KOPT-K1 (cell line): ENCODE data around the gene ANKS6.

ENCODE experiments used
- H3K27ac ChIP-seq: fragments of 200-600 bp; sonication (generic); 2 replicates; pipeline ENCODE4 v1.5.1; 2016; ENCODE audit warnings: antibody characterized with exemption, mild to moderate bottlenecking, low read depth, low read length; ENCODE audit not compliant: poor library complexity, severe bottlenecking
- H3K36me3 ChIP-seq: fragments of 200-600 bp; sonication (generic); 2 replicates; pipeline ENCODE4 v1.5.1; 2017; ENCODE audit warnings: antibody characterized with exemption, mild to moderate bottlenecking, low read length, moderate library complexity; ENCODE audit not compliant: insufficient read depth
- H3K9me3 ChIP-seq: fragments of 200-600 bp; sonication (generic); 2 replicates; pipeline ENCODE4 v1.5.1; 2017; ENCODE audit warnings: antibody characterized with exemption, low read length, mild to moderate bottlenecking; ENCODE audit not compliant: insufficient read depth, poor library complexity, severe bottlenecking

The ANKS6 gene

DNA sequence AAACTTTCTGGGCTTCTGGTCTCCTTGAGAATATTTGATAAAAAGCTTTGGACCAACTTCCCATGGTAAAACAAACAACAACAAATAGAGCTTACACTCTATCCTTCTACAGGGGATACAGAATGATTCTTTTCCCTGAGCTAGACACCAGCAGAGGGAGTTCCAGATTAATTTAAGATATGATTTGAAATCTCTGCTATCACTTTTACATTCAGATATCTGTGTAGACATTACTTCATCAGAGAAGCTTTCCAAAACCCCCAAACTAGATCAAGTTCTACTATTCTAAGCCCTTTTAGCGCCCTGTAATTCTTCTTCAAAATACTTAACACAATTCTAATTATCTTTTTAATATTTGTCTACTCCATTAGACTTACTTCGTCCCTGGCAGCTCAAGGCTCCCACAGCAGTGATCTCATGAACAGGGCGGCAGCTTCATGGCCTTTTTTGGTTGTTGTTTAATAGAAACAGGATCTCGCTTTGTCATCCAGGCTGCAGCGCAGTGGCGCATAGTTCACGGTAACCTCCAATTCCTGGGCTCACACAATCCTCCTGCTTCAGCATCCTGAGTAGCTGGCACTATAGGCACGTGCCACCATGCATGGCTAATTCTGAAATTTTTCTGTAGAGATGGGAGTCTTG is 10.2 kb upstream of the ANKS6 start:
- Histone ChIP-seq H3K9me3 (no peaks in the 10 kb centered on the region), H3K36me3 (no peaks in the 10 kb centered on the region), H3K27ac (no peak overlapping the region)

DNA sequence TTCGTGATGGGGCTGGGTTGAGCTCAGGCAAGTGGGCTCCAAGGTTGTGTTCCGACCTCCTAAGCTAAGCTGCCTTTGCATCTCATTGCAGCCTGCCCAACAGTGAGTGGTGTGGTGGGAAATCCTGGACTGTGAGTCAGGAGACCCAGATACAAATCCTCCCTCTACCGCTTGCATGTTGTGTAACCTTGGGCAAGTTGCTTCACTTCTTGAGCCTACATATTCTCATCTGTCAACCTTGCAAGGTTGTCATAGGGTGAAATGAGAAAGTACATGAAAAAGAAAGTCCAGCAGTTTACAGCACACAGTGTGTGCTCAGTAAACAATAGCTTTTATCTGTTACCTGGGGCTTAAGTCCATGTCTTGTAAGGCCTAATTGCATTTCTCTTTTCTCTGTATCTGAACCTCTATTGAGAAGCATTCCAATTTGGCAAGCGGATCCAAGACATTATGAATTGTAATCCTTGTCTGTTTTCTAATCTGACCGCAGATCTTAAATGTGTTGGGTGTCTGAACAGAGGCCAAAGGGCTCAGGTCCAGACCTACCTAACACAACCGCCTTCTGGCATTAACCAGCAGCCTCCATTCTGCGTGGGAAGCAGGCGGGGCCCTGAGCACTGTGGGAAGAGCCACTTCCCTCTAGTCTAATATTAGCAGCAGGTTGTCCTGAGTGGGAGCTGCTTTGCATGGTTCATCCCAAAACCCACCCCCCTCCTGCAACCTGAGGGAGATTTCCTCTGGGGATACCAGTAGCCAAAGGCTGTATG is 9.3 kb upstream of the ANKS6 start:
- Histone ChIP-seq H3K36me3 (no peaks in the 10 kb centered on the region), H3K27ac (no peak overlapping the region), H3K9me3 (no peaks in the 10 kb centered on the region)

DNA sequence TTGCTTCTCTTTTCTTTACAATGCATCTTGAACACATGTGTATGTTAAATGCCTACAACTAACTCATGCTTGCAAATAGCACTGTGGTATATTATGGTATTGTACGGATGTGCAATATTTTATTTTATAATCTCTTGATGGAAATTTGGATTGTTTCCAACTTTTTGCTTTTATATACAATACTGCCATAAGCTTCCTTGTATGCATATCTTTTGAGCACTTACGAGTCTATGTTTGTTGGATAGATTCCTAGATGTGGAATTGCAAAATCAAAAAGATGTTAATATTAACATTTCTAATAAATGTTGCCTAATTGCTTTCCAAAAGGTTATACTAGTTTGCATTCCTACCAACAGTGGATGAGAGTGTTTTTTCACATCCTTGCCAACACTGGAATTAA is 7.7 kb upstream of the ANKS6 start:
- Histone ChIP-seq H3K9me3 (peaks cover 5% of the 10 kb centered on the region), H3K36me3 (no peaks in the 10 kb centered on the region), H3K27ac (no peak overlapping the region)

DNA sequence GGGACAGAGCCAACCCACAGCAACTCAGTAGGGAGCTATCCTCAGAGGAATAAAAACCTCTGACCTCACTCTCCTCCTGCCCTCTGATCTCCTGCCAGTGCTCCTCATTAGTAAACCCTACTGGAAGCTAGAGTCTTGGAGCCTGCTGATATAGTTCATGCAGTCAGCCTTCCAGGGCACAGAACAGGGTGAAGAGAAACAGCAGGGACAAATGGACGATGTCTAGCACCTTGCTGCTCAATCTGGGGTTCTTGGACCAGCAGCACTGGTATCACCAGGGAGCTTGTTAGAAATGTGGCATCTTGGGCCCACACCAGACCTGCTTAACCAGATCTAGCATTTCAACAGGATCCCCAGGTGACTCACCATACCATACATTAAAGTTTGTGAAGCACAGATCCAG is 5.6 kb upstream of the ANKS6 start:
- no peak overlapping the region for H3K27ac ChIP-seq
- H3K9me3 ChIP-seq, result peaks cover 19% of the 10 kb centered on the region
- no peaks in the 10 kb centered on the region for H3K36me3 ChIP-seq

DNA sequence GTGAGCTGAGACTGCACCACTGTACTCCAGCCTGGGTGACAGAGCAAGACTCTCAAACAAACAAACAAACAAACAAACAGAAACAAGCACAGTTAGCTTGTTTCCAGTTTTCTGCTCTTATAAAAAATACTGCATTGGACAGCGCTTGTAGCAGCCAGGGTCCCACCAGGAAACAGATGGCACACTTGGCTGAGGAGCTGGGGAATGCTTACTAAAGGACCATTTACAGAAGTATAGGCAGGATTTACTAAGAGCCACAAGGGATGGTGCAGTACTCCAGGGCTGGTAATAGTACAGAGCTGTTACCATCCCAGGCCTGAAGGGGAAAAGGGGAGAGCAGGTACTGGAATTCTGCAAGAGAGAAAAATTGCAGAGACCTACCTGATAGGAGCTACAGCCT is 5.2 kb upstream of the ANKS6 start:
- H3K27ac ChIP-seq, result no peak overlapping the region
- H3K9me3 ChIP-seq, result peaks cover 19% of the 10 kb centered on the region
- no peaks in the 10 kb centered on the region for H3K36me3 ChIP-seq

DNA sequence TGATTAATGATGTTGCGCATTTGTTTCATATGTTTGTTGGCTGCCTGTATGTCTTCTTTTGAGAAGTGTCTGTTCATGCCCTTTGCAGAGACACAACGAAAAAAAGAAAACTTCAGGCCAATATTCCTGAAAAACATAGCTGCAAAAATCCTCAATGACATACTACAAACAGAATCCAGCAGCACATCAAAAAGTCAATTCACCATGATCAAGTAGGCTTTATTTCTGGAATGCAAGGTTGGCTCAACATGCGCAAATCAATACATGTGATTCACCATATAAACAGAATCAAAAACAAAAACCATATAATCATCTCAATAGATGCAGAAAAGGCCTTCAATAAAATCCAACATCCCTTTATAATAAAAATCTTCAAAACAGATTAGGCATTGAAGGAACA is 1.9 kb upstream of the ANKS6 start:
- no peak overlapping the region for H3K27ac ChIP-seq
- H3K9me3 ChIP-seq, result peaks cover 19% of the 10 kb centered on the region
- H3K36me3 ChIP-seq, result no peaks in the 10 kb centered on the region

DNA sequence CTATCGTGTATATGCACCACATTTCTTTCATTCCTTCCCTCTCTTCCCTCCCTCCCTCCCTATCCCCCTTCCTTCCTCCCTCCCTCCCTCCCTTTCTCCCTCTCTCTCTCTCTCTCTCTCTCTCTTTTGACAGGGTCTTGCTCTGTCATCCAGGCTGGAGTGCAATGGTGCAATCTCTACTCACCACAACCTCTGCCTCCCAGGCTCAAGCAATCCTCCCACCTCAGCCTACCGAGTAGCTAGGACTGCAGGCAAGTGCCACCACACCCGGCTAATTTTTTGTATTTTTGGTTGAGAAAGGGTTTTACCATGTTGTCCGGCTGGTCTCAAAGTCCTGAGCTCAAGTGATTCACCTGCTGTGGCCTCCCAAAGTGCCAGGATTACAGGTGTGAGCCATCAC is 1.1 kb upstream of the ANKS6 start:
- no peaks in the 10 kb centered on the region for H3K36me3 ChIP-seq
- peaks cover 19% of the 10 kb centered on the region for H3K9me3 ChIP-seq
- no peak overlapping the region for H3K27ac ChIP-seq

DNA sequence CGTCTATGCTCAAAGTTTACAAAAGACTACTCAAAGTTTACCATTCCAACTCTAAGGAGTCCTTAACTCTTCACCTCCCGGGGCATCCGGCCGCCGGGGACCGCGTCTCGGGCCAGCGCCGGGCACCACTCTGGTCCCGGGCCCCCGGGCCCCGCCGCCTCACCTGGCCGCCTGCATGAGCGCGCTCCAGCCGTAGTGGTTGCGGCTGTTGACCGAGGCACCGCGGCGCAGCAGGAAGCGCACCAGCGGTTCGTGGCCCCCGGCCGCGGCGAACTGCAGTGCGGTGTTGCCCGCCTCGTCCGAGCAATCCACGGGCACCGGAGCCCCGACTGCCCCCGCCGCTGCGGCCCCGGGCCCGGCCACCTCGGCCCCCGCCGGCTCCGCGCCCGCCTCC is 388 bp downstream of the ANKS6 start:
- no peaks in the 10 kb centered on the region for H3K36me3 ChIP-seq
- H3K27ac ChIP-seq, result no peak overlapping the region
- peaks cover 19% of the 10 kb centered on the region for H3K9me3 ChIP-seq

DNA sequence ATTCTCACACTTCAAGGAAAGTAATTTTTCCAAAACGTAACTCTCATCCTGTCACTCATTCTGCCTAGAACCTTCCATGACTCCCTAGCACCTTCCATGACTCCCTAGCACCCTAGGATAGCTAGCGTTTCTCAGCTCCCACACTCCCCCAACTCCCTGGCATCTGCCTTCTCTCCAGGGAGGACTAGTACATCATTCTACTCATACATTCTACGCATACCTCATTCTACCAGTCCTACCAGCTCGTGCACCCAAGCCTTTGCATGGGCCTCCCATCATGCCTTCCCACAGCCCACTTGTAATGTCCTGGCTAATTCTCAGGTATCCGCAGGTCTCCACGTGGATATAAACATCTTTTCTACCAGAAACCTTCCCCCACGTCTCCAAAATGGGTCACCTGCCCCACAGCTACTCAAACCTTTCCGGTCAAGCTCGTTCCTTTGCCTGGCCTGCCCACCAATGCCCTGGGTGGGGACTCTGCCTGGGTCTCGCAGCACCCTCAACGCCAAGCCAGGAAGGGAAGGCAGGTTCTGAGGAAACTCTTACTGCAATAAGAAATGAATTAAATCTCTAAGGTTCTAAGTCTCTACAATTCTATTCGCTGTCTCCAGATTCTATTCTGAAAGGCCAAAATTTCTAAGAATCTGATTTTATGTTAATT is 930 bp downstream of the ANKS6 start:
- Histone ChIP-seq H3K27ac (no peak overlapping the region), H3K36me3 (no peaks in the 10 kb centered on the region), H3K9me3 (peaks cover 19% of the 10 kb centered on the region)

DNA sequence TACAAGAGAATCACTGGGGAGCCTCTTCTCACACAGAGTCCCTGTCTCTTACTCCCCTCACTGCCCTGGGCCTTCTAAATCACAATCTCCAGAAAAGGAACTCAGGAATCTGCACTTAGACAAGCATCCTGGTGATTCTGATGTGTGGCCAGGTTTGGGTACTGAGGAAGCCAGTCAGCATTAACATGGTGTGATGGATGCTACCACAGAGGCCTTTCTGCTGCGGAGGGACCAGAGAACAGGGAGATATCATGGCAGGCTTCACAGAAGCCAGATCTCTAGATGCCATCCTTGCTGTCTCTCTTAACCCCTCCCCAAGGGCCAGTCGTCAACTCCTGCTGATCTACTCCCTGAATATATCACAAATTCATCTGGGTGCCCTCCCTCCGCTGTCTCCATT is 1.6 kb downstream of the ANKS6 start:
- Histone ChIP-seq H3K36me3 (no peaks in the 10 kb centered on the region), H3K9me3 (peaks cover 19% of the 10 kb centered on the region), H3K27ac (no peak overlapping the region)

DNA sequence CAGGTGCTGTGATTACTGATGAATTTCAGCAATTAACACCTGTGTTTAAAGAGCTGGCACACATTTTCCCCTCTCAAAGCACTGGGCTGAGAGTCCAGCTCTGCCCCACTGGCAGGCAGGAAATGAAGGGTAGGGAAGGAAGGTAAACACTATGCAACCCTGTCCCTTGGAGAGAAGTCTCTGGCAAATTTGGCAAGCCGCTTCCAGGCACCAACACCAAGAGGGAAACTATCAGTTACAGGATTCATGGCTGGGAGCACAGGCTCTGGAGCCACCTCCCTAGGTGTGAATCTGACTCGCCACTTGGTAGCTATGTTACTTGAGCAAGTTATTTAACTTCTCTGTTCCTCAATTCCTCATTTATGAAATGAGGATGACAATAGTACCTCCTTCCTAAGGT is 3.3 kb downstream of the ANKS6 start:
- no peaks in the 10 kb centered on the region for H3K36me3 ChIP-seq
- peaks cover 3% of the 10 kb centered on the region for H3K9me3 ChIP-seq
- H3K27ac ChIP-seq, result no peak overlapping the region

DNA sequence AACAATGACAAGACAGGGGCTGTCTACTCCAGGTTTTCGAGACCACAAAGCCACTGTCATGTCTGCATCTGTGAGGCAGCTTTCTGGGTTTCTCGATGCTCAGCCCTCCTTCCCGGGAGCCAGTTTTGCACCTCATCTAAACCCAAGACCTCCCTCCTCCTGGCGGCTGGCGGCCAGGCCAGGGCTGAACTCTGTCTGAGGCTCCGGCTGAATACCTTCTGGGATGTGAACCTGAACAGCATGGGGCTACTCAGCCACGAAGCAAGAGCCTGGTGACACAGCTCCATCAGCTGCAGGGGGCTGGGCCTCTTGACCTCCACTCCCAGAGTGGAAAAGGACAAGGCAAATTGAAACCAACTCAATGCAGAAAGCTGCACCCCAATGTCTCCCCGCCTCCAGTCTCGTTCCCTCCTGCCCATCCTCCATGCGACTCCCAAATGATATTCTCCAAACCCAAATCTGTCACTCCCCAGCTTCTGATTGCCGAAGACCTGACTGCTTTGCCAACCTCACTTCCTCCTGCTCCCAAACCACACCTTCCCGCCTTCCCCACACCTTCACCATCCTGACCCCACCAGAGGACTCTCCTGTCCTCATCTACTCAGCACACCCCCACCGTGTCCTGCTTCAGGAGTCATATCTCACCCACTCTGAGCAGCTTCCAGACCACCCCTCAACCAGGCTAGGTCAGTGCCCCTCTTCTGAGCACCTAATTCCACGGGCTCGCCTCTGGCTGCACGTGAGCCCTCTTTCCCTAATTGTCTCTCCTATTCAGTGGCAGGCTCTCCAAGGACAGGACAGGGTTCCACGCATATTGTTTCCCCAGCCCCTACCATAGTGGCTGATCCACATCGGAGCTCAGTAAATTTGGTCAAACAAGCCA is 4.5 kb downstream of the ANKS6 start:
- H3K36me3 ChIP-seq, result no peaks in the 10 kb centered on the region
- H3K27ac ChIP-seq, result no peak overlapping the region
- H3K9me3 ChIP-seq, result no peaks in the 10 kb centered on the region

DNA sequence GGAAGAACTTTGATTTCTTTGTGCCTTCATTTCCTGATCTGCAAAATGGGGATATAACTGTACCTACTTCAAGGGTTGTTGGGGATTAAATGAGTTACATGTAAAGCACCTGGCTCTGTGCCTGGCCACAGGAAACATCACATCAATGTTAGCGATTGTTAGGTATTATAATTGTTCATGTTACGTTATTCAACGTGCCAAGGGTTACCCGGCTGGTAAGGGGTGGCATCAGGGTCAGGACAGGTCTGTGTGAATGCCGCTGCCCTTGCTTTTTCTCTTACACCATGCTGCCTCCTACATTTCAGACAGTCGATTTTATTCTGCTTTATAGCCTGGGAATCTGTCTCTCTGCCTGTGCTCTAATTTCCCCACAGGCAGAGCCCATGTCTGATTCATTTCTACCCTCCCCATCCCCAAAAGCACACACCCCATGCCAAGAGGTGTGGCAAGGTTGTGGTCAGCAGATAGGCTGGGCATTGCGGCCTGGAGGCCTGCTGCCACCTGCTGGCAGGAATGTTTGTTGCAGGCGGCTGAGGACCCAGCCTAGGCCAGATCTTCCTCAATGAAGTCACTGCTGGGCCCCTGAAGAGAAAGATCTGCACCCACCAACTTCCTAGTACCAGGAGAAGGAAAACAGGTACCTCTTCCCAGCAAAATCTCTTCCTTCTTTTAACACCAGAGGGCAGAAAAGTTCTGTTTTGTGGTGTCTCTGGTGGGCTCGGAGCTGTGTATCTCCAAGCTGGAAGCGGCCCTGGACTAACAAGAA is 5.3 kb downstream of the ANKS6 start:
- no peaks in the 10 kb centered on the region for H3K36me3 ChIP-seq
- H3K9me3 ChIP-seq, result no peaks in the 10 kb centered on the region
- no peak overlapping the region for H3K27ac ChIP-seq

DNA sequence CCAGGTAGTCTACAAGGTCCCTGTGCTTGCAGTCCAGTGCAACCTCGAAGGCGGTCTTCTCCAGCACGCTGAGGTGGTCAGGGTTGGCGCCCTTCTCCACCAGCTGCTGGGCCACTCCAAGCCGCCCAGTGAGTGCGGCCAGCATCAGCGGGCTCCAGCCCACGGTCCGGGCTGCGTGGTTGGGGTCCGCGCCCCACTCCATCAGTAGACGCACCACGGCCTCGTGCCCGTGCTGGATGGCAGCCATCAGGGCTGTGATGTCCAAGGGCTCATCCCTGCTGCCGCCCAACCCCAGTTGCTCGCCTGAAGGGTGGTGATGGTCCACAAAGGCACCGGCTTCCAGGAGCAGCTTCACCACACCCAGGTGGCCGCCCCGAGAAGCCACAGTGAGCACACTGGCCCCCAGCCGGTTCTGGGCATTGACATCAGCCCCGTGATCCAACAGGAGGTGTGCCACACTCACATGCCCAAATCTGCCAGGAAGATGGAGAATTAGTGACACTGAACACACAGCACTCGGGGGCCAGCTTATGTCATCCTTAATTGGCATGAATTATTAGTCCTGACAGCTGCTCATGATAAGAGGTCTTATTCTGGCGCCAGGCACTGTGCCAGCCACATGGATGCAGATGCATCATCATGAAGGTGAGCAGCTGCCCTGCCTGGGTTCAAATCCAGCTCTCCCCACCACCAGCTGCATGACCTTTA is 6.1 kb downstream of the ANKS6 start:
- Histone ChIP-seq H3K27ac (no peak overlapping the region), H3K9me3 (no peaks in the 10 kb centered on the region), H3K36me3 (no peaks in the 10 kb centered on the region)
